Measurements from ENCODE around the gene FAM110D. TPM values are rescaled to one million over a fixed set of nuclear protein-coding genes. Genes with fewer than 3 reads are reported as not detected.
A peak's percentile ranks its signal among the peaks of the same experiment; 100 is the strongest.

Gene FAM110D
- total and polyA plus RNA-seq, 2 donors (not counting 3 experiments of a cell fraction or from before 2014, with no cell fraction given): 2.6 to 5.1 TPM

DNA sequence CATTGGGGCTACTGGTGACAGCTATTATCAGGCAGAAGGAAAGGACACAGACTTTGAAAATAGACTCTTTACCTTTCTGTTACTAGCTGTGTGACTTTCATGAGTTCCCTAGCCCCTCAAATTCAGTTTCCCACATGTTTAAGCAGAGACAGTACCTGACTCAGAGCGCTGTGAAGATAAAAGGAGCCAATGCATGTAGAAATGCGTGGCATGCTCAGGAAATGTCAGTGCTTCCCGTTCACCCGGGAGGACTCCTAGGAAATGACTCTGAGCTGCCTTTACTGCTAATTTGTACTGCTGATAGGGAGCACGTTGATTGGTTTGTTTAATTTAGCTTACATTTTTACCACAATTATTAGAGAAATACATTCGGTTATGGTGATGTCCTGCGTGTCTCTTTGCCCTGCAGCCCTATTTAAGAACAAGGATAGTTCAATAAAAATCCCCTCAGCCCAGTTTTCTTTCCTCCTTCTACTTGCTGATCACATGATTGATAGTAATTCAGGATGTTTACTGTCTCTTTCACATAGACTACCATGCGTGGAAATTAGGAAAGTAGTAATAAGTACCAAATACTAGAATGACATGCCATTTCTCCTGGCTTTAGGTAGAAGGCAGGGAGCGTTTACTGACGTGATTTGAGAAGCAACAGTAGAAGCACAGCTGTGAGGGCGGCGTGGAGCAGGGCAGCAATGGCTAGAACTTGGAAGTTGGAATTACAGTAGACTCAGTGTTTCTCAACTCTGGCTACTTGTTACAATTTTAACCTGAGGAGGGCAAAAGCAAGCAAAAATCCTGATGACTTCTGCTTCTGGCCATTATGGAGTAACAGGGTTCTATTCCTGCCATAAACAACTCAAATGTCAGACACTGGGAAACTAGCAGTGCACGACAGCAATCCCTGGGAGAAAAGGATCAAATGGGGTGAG lies 31.4 kb upstream of the FAM110D start:
- BruUV-seq (replicated peaks): no TSS peak
- DNase-seq (ENCODE audit: low read depth, low spot score): peak; percentile 36

More for the DNA sequence above, 31.4 kb upstream of the FAM110D start:
- peak; percentile 64 for FAIRE-seq
- Histone ChIP-seq H3K4me1 (ENCODE audit: control insufficient read depth, extremely low read depth, insufficient read depth, low read length) (peaks cover 16% of the 10 kb centered on the region), H3K27ac (ENCODE audit: insufficient read depth, low read depth, low read length) (no peak overlapping the region), H3K36me3 (ENCODE audit: control insufficient read depth in 2 of 2, extremely low read depth in 1 of 2, insufficient read depth in 2 of 2, low read length in 2 of 2) (no peaks in the 10 kb centered on the region), H3K9me3 (replicated peaks; ENCODE audit: control insufficient read depth, insufficient read depth, low read length) (no peaks in the 10 kb centered on the region), H3K4me2 (ENCODE audit: insufficient read depth, low read length) (peak overlapping the region; percentile 36), H3K27me3 (ENCODE audit: control insufficient read depth in 2 of 2, insufficient read depth in 2 of 2, low read length in 2 of 2) (no peaks in the 10 kb centered on the region), H3K9ac (replicated peaks; ENCODE audit: extremely low read depth, insufficient read depth, low read length) (no peak overlapping the region), H4K20me1 (replicated peaks; ENCODE audit: control insufficient read depth, extremely low read depth, insufficient read depth, low read length) (no peaks in the 10 kb centered on the region), H2AFZ (ENCODE audit: low read depth, low read length) (peak overlapping the region; percentile 59), H3K79me2 (ENCODE audit: control insufficient read depth, insufficient read depth, low read length) (no peaks in the 10 kb centered on the region), H3K4me3 (replicated peaks in 1 of 3; ENCODE audit: insufficient read depth in 1 of 3, low read depth in 1 of 3, low read length in 3 of 3) (no peak overlapping the region), H3K9me1 (replicated peaks; ENCODE audit: control insufficient read depth, extremely low read depth, insufficient read depth, low read length) (no peaks in the 10 kb centered on the region)
- CTCF ChIA-PET: interaction anchor here (1.1 to 7.7 kb wide), 10 partner anchors 10 to 194 kb away, joined by 3 to 62 read pairs (median 4); no protein-coding TSS in a partner anchor
- dilution Hi-C loops (cut with MboI; ENCODE audit: extremely low pct_ligation_motif_present, low sequenced_read_pairs) (no loop called here), intact Hi-C loops (cut with micrococcal nuclease) (no loop called here)
- TF ChIP-seq, protein P1, sequence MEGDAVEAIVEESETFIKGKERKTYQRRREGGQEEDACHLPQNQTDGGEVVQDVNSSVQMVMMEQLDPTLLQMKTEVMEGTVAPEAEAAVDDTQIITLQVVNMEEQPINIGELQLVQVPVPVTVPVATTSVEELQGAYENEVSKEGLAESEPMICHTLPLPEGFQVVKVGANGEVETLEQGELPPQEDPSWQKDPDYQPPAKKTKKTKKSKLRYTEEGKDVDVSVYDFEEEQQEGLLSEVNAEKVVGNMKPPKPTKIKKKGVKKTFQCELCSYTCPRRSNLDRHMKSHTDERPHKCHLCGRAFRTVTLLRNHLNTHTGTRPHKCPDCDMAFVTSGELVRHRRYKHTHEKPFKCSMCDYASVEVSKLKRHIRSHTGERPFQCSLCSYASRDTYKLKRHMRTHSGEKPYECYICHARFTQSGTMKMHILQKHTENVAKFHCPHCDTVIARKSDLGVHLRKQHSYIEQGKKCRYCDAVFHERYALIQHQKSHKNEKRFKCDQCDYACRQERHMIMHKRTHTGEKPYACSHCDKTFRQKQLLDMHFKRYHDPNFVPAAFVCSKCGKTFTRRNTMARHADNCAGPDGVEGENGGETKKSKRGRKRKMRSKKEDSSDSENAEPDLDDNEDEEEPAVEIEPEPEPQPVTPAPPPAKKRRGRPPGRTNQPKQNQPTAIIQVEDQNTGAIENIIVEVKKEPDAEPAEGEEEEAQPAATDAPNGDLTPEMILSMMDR (IDR thresholded peaks at IDR 0.05; ENCODE audit: extremely low read depth in 1 of 2, insufficient read depth in 1 of 2, low read depth in 1 of 2, low read length in 2 of 2): no peak
- no peak for TF ChIP-seq JUN (IDR thresholded peaks at IDR 0.05; ENCODE audit: borderline replicate concordance, insufficient read depth, insufficient read length, low read depth)
- TF ChIP-seq GATA2 (IDR thresholded peaks at IDR 0.05; ENCODE audit: insufficient read depth, insufficient read length, low read depth, low read length): no peak
- TF ChIP-seq POLR2A (IDR thresholded peaks at IDR 0.05; ENCODE audit: low read depth, low read length): no peak
- TF ChIP-seq EZH2 (IDR thresholded peaks at IDR 0.05; ENCODE audit: borderline replicate concordance, low read depth, low read length, severe bottlenecking): no peak
- no peak for TF ChIP-seq MYC (IDR thresholded peaks at IDR 0.05; ENCODE audit: low read depth, low read length)
- TF ChIP-seq, protein P2, sequence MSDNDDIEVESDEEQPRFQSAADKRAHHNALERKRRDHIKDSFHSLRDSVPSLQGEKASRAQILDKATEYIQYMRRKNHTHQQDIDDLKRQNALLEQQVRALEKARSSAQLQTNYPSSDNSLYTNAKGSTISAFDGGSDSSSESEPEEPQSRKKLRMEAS (IDR thresholded peaks at IDR 0.05; ENCODE audit: insufficient read depth, insufficient read length): no peak
- no peak for TF ChIP-seq FOS (IDR thresholded peaks at IDR 0.05; ENCODE audit: borderline replicate concordance, insufficient read depth, low read length)
- no peak for TF ChIP-seq POLR2AphosphoS5 (IDR thresholded peaks at IDR 0.05; ENCODE audit: insufficient read depth, low read depth, low read length)
- POLR2A ChIA-PET: no interaction called here

Measured in endothelial cell of umbilical vein (primary cell).